ENCODE results near the gene PLXNA2. TPM values are rescaled to one million over a fixed set of nuclear protein-coding genes. Genes with fewer than 3 reads are reported as not detected.

PLXNA2 gene
- total RNA-seq, 1 experiment from 2014 or later, result 0.89 TPM

DNA sequence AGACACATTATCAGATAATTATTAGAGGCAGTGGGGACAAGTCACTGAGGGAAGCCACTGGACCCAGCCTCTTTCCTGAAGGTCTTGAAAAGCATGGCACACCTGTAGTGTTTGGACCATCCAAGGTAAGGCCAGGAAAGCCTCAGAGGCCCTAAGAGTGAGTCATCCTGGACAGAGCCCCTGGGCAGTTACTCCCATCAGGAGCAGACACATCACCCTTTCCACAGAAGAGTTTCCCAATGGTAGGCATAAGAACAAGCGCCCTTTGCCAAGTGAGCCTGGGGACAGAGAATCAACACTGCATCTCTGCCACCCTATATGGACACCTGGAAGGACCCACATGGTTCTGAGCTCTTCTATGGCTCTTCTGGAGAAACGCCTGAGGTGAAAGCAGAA lies 136.0 kb downstream of the PLXNA2 start (continued):
- TF ChIP-seq, protein P1, sequence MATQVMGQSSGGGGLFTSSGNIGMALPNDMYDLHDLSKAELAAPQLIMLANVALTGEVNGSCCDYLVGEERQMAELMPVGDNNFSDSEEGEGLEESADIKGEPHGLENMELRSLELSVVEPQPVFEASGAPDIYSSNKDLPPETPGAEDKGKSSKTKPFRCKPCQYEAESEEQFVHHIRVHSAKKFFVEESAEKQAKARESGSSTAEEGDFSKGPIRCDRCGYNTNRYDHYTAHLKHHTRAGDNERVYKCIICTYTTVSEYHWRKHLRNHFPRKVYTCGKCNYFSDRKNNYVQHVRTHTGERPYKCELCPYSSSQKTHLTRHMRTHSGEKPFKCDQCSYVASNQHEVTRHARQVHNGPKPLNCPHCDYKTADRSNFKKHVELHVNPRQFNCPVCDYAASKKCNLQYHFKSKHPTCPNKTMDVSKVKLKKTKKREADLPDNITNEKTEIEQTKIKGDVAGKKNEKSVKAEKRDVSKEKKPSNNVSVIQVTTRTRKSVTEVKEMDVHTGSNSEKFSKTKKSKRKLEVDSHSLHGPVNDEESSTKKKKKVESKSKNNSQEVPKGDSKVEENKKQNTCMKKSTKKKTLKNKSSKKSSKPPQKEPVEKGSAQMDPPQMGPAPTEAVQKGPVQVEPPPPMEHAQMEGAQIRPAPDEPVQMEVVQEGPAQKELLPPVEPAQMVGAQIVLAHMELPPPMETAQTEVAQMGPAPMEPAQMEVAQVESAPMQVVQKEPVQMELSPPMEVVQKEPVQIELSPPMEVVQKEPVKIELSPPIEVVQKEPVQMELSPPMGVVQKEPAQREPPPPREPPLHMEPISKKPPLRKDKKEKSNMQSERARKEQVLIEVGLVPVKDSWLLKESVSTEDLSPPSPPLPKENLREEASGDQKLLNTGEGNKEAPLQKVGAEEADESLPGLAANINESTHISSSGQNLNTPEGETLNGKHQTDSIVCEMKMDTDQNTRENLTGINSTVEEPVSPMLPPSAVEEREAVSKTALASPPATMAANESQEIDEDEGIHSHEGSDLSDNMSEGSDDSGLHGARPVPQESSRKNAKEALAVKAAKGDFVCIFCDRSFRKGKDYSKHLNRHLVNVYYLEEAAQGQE (IDR thresholded peaks at IDR 0.05; ENCODE audit: low read depth), result no peak
- TF ChIP-seq, protein P2, sequence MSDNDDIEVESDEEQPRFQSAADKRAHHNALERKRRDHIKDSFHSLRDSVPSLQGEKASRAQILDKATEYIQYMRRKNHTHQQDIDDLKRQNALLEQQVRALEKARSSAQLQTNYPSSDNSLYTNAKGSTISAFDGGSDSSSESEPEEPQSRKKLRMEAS (IDR thresholded peaks at IDR 0.05), result no peak

DNA sequence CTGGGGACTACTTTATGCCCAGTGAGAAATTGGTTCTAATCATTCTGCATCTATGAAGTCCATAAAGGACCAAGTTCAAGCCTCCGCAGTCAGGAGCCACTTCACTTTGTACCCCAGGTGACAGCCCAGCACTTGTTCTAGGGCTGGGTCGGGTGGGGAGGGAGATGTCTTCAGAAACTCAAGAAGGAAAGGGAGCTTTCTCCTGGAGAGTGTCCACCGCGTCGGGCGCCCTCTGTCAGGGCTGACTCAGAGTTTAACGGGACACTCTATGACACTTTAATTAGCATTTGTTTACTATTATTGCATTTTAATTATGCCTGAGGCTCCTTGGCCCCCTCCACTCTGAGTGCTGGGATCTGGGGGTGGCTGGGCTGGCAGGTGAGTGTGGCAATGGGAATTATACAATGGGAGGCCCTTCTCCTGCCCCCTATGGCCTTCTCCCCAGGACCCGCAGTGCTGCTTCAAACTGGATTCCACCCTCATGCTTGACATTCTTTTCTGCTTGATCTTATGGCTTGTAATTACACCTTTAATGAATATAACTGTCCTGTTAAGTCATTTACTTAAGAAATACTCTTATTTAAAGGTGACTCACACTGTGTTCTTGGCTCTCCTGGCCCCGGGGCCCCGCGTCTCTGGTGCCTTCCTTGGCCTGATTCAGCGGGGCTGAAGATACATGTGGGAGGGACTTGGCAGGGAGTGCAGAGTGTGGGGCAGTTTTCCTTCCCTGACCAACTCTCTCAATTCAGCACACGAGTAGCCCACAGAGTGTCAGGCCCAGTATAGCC lies 136.6 kb downstream of the PLXNA2 start:
- H3K9me3 ChIP-seq (ENCODE audit: control insufficient read depth in 1 of 2, insufficient read depth in 1 of 2, low read depth in 1 of 2, low read length in 2 of 2), result no peaks in the 10 kb centered on the region
- no peaks in the 10 kb centered on the region for H3K36me3 ChIP-seq (ENCODE audit: control insufficient read depth in 1 of 2, insufficient read depth in 2 of 2, low read length in 2 of 2)
- DNase-seq (ENCODE audit: low read depth, low spot score), result no peak
- RAD21 ChIA-PET (ENCODE audit: low non-redundant PET in 1 of 2, low total read pairs in 2 of 2, uncharacterized antibody in 2 of 2, unreplicated experiment in 2 of 2), result no interaction called here
- H2AFZ ChIP-seq (ENCODE audit: low read depth, low read length, poor library complexity, severe bottlenecking), result no peak overlapping the region
- CTCF ChIA-PET, result no interaction called here
- peaks cover 11% of the 10 kb centered on the region for H3K27me3 ChIP-seq (ENCODE audit: insufficient read depth, low read length)
- H3K79me2 ChIP-seq (ENCODE audit: insufficient read depth, low read length), result no peaks in the 10 kb centered on the region
- no peak overlapping the region for H3K9ac ChIP-seq (ENCODE audit: low read length)
- intact Hi-C loops (cut with micrococcal nuclease), result no loop called here
- ATAC-seq, result peak; percentile 71
- H4K20me1 ChIP-seq (ENCODE audit: insufficient read depth), result no peaks in the 10 kb centered on the region
- H3K9me2 ChIP-seq (ENCODE audit: insufficient read depth), result no peaks in the 10 kb centered on the region
- no peak overlapping the region for H3K27ac ChIP-seq (ENCODE audit: low read depth, low read length)
- no TSS peak for BruUV-seq (replicated peaks)
- POLR2A ChIA-PET, result no interaction called here
- H3K4me1 ChIP-seq (ENCODE audit: control insufficient read depth in 1 of 2, insufficient read depth in 2 of 2, low read length in 2 of 2), result peaks cover 0 to 11% of the 10 kb centered on the region in 2 experiments; a peak in 2 of 4 replicates
- peak overlapping the region; percentile 17 for H3K4me2 ChIP-seq (ENCODE audit: low read length)
- H3K4me3 ChIP-seq (replicated peaks in 1 of 2; ENCODE audit: low read depth in 1 of 2, low read length in 2 of 2), result no peak overlapping the region
- TF ChIP-seq TCF7L2 (IDR thresholded peaks at IDR 0.05; ENCODE audit: borderline replicate concordance, extremely low read depth, insufficient read depth, insufficient read length) (no peak), SP1 (IDR thresholded peaks at IDR 0.05; ENCODE audit: low read depth) (no peak), ZFX (IDR thresholded peaks at IDR 0.05) (no peak), EZH2 (IDR thresholded peaks at IDR 0.05) (no peak), JUND (IDR thresholded peaks at IDR 0.05) (no peak), POLR2AphosphoS5 (IDR thresholded peaks at IDR 0.05; ENCODE audit: low read depth, low read length) (no peak), YY1 (IDR thresholded peaks at IDR 0.05; ENCODE audit: extremely low read depth, insufficient replicate concordance, low read depth, low read length) (no peak), SRF (IDR thresholded peaks at IDR 0.05; ENCODE audit: low read depth) (no peak), ZNF274 (IDR thresholded peaks at IDR 0.05; ENCODE audit: low read depth, low read length) (no peak), CBX3 (IDR thresholded peaks at IDR 0.05; ENCODE audit: low read depth) (no peak), FOSL1 (IDR thresholded peaks at IDR 0.05; ENCODE audit: low read depth) (no peak)
- TF ChIP-seq, protein P2 (IDR thresholded peaks at IDR 0.05), result no peak
- TF ChIP-seq, protein P1 (IDR thresholded peaks at IDR 0.05; ENCODE audit: low read depth), result no peak
- TF ChIP-seq, protein P3, sequence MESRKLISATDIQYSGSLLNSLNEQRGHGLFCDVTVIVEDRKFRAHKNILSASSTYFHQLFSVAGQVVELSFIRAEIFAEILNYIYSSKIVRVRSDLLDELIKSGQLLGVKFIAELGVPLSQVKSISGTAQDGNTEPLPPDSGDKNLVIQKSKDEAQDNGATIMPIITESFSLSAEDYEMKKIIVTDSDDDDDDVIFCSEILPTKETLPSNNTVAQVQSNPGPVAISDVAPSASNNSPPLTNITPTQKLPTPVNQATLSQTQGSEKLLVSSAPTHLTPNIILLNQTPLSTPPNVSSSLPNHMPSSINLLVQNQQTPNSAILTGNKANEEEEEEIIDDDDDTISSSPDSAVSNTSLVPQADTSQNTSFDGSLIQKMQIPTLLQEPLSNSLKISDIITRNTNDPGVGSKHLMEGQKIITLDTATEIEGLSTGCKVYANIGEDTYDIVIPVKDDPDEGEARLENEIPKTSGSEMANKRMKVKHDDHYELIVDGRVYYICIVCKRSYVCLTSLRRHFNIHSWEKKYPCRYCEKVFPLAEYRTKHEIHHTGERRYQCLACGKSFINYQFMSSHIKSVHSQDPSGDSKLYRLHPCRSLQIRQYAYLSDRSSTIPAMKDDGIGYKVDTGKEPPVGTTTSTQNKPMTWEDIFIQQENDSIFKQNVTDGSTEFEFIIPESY (IDR thresholded peaks at IDR 0.05; ENCODE audit: extremely low read depth, insufficient replicate concordance, low read length), result no peak

Data from HCT116 (cell line).